ENCODE measurements around the gene NDST1. TPM values are rescaled to one million over a fixed set of nuclear protein-coding genes. Genes with fewer than 3 reads are reported as not detected.

NDST1 gene
- total RNA-seq, 1 donor = 104 TPM

DNA sequence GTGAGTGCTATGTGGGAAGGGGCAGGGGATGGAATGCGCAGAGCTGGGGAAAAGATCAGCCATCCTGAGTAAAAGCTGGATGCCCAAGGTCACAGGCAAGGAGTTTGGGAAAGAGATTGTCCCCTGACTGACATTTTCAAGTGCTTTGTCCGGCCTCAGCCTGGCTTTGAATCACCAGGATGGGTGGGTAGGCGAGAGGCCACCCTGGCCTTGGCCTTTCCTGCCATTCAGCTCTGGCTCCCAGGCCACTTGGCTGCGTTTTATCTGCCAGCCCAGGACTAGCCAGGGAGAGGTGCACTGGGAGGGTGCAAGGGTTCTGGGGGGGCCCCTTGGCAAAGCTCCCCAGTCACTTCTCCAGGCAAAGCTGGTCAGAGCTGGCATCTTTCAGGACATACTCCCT lies 95.1 kb downstream of the NDST1 start:
- no peaks in the 10 kb centered on the region for H3K36me3 ChIP-seq (ENCODE audit: insufficient read depth, low read length)
- no peaks in the 10 kb centered on the region for H3K9me3 ChIP-seq (ENCODE audit: low read depth, low read length)
- H3K27me3 ChIP-seq (ENCODE audit: insufficient read depth, low read length) = peaks cover 2% of the 10 kb centered on the region
- DNase-seq (ENCODE audit: insufficient read length, low spot score, missing footprints) = peak; percentile 88
- TF ChIP-seq, protein P1, sequence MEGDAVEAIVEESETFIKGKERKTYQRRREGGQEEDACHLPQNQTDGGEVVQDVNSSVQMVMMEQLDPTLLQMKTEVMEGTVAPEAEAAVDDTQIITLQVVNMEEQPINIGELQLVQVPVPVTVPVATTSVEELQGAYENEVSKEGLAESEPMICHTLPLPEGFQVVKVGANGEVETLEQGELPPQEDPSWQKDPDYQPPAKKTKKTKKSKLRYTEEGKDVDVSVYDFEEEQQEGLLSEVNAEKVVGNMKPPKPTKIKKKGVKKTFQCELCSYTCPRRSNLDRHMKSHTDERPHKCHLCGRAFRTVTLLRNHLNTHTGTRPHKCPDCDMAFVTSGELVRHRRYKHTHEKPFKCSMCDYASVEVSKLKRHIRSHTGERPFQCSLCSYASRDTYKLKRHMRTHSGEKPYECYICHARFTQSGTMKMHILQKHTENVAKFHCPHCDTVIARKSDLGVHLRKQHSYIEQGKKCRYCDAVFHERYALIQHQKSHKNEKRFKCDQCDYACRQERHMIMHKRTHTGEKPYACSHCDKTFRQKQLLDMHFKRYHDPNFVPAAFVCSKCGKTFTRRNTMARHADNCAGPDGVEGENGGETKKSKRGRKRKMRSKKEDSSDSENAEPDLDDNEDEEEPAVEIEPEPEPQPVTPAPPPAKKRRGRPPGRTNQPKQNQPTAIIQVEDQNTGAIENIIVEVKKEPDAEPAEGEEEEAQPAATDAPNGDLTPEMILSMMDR (IDR thresholded peaks at IDR 0.05; ENCODE audit: extremely low read depth, low read depth, low read length) = no peak
- peaks cover 3% of the 10 kb centered on the region for H3K4me1 ChIP-seq (ENCODE audit: insufficient read depth, low read length)
- H4K20me1 ChIP-seq (ENCODE audit: insufficient read depth, low read length) = no peaks in the 10 kb centered on the region
- H3K4me2 ChIP-seq (ENCODE audit: insufficient read depth, low read length) = no peak overlapping the region
- no peak overlapping the region for H3K4me3 ChIP-seq (ENCODE audit: insufficient read depth, low read length)
- no peak overlapping the region for H2AFZ ChIP-seq (ENCODE audit: low read length)
- no peak overlapping the region for H3K27ac ChIP-seq (ENCODE audit: low read depth, low read length)
- H3K79me2 ChIP-seq (ENCODE audit: insufficient read depth, low read length) = no peaks in the 10 kb centered on the region

DNA sequence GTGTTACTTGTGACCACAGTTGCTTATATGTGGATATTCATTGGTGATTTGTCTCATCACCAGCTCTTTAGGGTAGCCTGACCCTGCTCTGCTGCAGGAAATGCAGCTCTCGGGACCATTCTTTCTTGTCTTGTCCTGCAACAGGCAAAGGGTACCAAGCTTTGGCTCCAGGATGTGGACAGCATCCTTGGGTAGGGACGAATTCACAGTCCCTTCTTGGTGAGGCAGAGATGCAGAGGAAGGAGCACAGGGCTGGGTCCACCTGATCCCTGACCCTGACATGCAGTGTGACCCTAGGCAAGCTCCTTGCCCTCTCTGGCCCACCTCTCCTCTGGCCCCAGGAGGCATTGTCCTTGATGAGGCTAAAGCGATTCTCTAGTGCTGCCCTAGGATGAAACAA lies 95.6 kb downstream of the NDST1 start:
- no peaks in the 10 kb centered on the region for H3K79me2 ChIP-seq (ENCODE audit: insufficient read depth, low read length)
- H3K4me3 ChIP-seq (ENCODE audit: insufficient read depth, low read length) = no peak overlapping the region
- no peaks in the 10 kb centered on the region for H3K36me3 ChIP-seq (ENCODE audit: insufficient read depth, low read length)
- no peak overlapping the region for H3K4me2 ChIP-seq (ENCODE audit: insufficient read depth, low read length)
- H4K20me1 ChIP-seq (ENCODE audit: insufficient read depth, low read length) = no peaks in the 10 kb centered on the region
- no peaks in the 10 kb centered on the region for H3K9me3 ChIP-seq (ENCODE audit: low read depth, low read length)
- H3K27ac ChIP-seq (ENCODE audit: low read depth, low read length) = no peak overlapping the region
- no peak overlapping the region for H2AFZ ChIP-seq (ENCODE audit: low read length)
- peaks cover 2% of the 10 kb centered on the region for H3K27me3 ChIP-seq (ENCODE audit: insufficient read depth, low read length)
- DNase-seq (ENCODE audit: insufficient read length, low spot score, missing footprints) = peak; percentile 53
- H3K4me1 ChIP-seq (ENCODE audit: insufficient read depth, low read length) = peaks cover 3% of the 10 kb centered on the region
- TF ChIP-seq, protein P1 (IDR thresholded peaks at IDR 0.05; ENCODE audit: extremely low read depth, low read depth, low read length) = no peak

DNA sequence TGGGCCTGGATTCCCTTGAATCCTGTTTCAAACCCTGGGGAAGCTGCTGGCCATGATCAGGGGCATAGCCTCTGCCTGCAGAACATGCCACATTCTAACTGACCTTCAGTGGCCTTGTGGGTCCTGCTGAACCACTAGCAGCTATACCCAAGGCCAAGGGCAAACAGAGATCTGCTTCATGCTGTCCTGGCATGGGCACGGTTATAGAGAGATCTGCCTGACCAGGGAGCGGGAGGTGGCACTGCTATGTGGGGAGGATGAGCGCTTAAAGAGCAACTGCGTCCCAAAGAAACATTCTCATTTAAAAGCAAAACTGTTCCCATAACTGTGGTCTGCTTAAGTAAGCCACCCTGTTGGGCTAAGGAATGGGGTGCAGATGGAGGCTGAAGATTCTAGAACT lies 96.1 kb downstream of the NDST1 start:
- Histone ChIP-seq H3K4me2 (ENCODE audit: insufficient read depth, low read length) (no peak overlapping the region), H2AFZ (ENCODE audit: low read length) (no peak overlapping the region), H3K9me3 (ENCODE audit: low read depth, low read length) (no peaks in the 10 kb centered on the region), H3K79me2 (ENCODE audit: insufficient read depth, low read length) (no peaks in the 10 kb centered on the region), H4K20me1 (ENCODE audit: insufficient read depth, low read length) (no peaks in the 10 kb centered on the region), H3K36me3 (ENCODE audit: insufficient read depth, low read length) (no peaks in the 10 kb centered on the region), H3K4me3 (ENCODE audit: insufficient read depth, low read length) (no peak overlapping the region), H3K4me1 (ENCODE audit: insufficient read depth, low read length) (peaks cover 3% of the 10 kb centered on the region), H3K27me3 (ENCODE audit: insufficient read depth, low read length) (peaks cover 2% of the 10 kb centered on the region), H3K27ac (ENCODE audit: low read depth, low read length) (no peak overlapping the region)
- peak; percentile 66 for DNase-seq (ENCODE audit: insufficient read length, low spot score, missing footprints)
- TF ChIP-seq, protein P1 (IDR thresholded peaks at IDR 0.05; ENCODE audit: extremely low read depth, low read depth, low read length) = no peak

DNA sequence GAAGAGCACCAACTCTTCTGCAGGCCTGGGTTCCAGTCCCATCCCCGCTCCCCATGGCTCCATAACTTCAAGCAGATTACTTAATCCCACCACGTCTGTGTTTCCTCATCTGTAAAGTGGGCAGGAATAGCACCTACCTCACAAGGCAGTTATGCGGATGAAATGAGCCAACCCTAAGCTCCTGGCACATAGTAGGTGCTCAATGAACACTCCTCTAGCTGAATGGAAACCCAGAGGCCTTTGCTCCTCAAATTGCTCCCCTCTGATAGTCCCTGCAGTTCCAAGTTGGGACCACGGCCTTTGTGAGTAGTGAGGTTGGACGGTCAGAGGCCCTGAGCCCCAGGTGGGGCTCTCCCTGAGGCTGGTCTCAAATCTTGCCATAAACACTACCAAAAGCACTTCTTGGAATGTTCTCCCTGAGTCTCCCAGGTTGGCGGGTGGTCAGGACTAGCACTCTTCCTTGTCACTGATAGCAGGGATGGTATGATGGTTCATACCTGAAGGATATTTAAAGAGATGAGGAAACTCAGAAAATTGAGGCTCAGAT lies 97.0 kb downstream of the NDST1 start:
- peak; percentile 49 for DNase-seq (ENCODE audit: insufficient read length, low spot score, missing footprints)
- Histone ChIP-seq H3K36me3 (ENCODE audit: insufficient read depth, low read length) (no peaks in the 10 kb centered on the region), H3K4me1 (ENCODE audit: insufficient read depth, low read length) (peaks cover under 1% of the 10 kb centered on the region), H2AFZ (ENCODE audit: low read length) (no peak overlapping the region), H3K4me2 (ENCODE audit: insufficient read depth, low read length) (no peak overlapping the region), H4K20me1 (ENCODE audit: insufficient read depth, low read length) (no peaks in the 10 kb centered on the region), H3K4me3 (ENCODE audit: insufficient read depth, low read length) (no peak overlapping the region), H3K27me3 (ENCODE audit: insufficient read depth, low read length) (peaks cover 2% of the 10 kb centered on the region), H3K79me2 (ENCODE audit: insufficient read depth, low read length) (no peaks in the 10 kb centered on the region), H3K9me3 (ENCODE audit: low read depth, low read length) (no peaks in the 10 kb centered on the region), H3K27ac (ENCODE audit: low read depth, low read length) (no peak overlapping the region)
- TF ChIP-seq, protein P1 (IDR thresholded peaks at IDR 0.05; ENCODE audit: extremely low read depth, low read depth, low read length) = no peak

Data from osteoblast (primary cell).